Peyer's patch (tissue), 4 donors: ENCODE measurements around the gene COX17.

Experiments used
- CTCF ChIP-seq, 6 experiments: fragments of 450-650 bp in 4 of 6; fragments of 200-600 bp in 2 of 6; sonication (generic) in 1 of 6; IDR thresholded peaks; one replicate each; pipeline ENCODE4 v1.5.1; 2017 to 2019; ENCODE audit warnings: antibody characterized with exemption in 6 of 6, mild to moderate bottlenecking in 3 of 6, moderate library complexity in 1 of 6
- POLR2A ChIP-seq, 2 donors: fragments of 450-650 bp; IDR thresholded peaks; one replicate each; pipeline ENCODE4 v1.5.1; 2017; ENCODE audit warnings: antibody characterized with exemption in 2 of 2, mild to moderate bottlenecking in 2 of 2, moderate library complexity in 2 of 2

GRCh38 chr3:119703820-119704531 lies 26.8 kb upstream of the COX17 start:
- TF ChIP-seq CTCF (IDR thresholded peaks at IDR 0.05): no peak
- no peak for TF ChIP-seq POLR2A (IDR thresholded peaks at IDR 0.05)
